HG03064 (cell line): ENCODE data around the gene KLHDC3.

Experiments used
- ATAC-seq: cut with Tn5 transposase; IDR thresholded peaks from one replicate; pipeline ENCODE4 v1.9.1; 2021; ENCODE audit warnings: low read depth; ENCODE audit not compliant: unreplicated experiment

The KLHDC3 gene

GRCh38 chr6:43013843-43014433 is at the start of gene KLHDC3, which contains the start of gene MEA1:
Gene KLHDC3, plus strand, starts transcription at chr6:43014249. Its CDS starts 2,944 bp downstream, at chr6:43017193.
Gene MEA1, minus strand, starts transcription at chr6:43013946. Its CDS starts 133 bp downstream, at chr6:43013813.
- peak; percentile 89 for ATAC-seq

GRCh38 chr6:42966571-42966970 is 47.5 kb upstream of the KLHDC3 start:
- ATAC-seq = no peak

- no peak for ATAC-seq
These were observed 46.8 kb upstream of the KLHDC3 start for GRCh38 chr6:42967228-42967627.

- no peak for ATAC-seq
These were observed 45.8 kb upstream of the KLHDC3 start for GRCh38 chr6:42968126-42968701.

- no peak for ATAC-seq
These were observed 45.3 kb upstream of the KLHDC3 start for GRCh38 chr6:42968783-42969182.

GRCh38 chr6:42969431-42969830 is 44.6 kb upstream of the KLHDC3 start:
- no peak for ATAC-seq

GRCh38 chr6:42969934-42970333 is 44.1 kb upstream of the KLHDC3 start:
- no peak for ATAC-seq

GRCh38 chr6:42970871-42971612 is 43.0 kb upstream of the KLHDC3 start:
- no peak for ATAC-seq

GRCh38 chr6:42971746-42972327 is 42.2 kb upstream of the KLHDC3 start:
- no peak for ATAC-seq

- ATAC-seq = no peak
These were observed 40.1 kb upstream of the KLHDC3 start for GRCh38 chr6:42973926-42974325.

GRCh38 chr6:42974919-42975505 is 39.0 kb upstream of the KLHDC3 start:
- no peak for ATAC-seq

- ATAC-seq = no peak
These were observed 35.6 kb upstream of the KLHDC3 start for GRCh38 chr6:42978487-42978838.

- ATAC-seq = peak; percentile 91
These were observed 35.1 kb upstream of the KLHDC3 start, which contains the start of gene PEX6 for GRCh38 chr6:42978839-42979522. Gene PEX6, minus strand, starts transcription at chr6:42979181. Its CDS starts 31 bp downstream, at chr6:42979150.

- ATAC-seq = no peak
These were observed 34.4 kb upstream of the KLHDC3 start for GRCh38 chr6:42979523-42980177.

GRCh38 chr6:42981836-42982235 is 32.2 kb upstream of the KLHDC3 start:
- ATAC-seq = no peak

- peak; percentile 87 for ATAC-seq
These were observed 29.8 kb upstream of the KLHDC3 start, which contains the start of gene PPP2R5D for GRCh38 chr6:42984001-42984923. Gene PPP2R5D, plus strand, starts transcription at chr6:42984570. Its CDS starts 108 bp downstream, at chr6:42984678.

GRCh38 chr6:42984924-42985475 is 29.0 kb upstream of the KLHDC3 start:
- ATAC-seq = no peak
